ENCODE results near the gene MYO3B.

DNA sequence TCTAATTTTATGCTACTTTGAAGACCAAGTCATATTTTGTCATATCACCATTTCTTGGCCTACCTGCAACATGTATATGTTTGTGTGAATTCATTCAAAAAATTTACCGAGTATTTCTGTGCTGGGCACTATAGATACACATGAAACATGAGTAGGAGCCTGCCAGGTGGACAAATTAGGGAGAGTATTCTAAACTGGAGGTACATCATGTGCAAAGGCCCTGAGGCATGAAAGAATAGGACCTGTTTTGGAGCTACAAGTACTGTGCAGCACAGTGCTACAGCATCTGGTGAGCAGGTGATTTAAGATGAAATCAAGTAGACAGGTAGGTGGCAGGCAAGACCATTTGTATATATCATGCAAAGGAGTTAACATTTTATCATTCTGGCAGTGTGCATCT, 152.9 kb downstream of the MYO3B start:
- TF ChIP-seq, protein P1, sequence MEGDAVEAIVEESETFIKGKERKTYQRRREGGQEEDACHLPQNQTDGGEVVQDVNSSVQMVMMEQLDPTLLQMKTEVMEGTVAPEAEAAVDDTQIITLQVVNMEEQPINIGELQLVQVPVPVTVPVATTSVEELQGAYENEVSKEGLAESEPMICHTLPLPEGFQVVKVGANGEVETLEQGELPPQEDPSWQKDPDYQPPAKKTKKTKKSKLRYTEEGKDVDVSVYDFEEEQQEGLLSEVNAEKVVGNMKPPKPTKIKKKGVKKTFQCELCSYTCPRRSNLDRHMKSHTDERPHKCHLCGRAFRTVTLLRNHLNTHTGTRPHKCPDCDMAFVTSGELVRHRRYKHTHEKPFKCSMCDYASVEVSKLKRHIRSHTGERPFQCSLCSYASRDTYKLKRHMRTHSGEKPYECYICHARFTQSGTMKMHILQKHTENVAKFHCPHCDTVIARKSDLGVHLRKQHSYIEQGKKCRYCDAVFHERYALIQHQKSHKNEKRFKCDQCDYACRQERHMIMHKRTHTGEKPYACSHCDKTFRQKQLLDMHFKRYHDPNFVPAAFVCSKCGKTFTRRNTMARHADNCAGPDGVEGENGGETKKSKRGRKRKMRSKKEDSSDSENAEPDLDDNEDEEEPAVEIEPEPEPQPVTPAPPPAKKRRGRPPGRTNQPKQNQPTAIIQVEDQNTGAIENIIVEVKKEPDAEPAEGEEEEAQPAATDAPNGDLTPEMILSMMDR (IDR thresholded peaks at IDR 0.05): no peak
- TF ChIP-seq POLR2A (IDR thresholded peaks at IDR 0.05): no peak
